ENCODE data around the gene PER3.

- TF ChIP-seq, protein P1, sequence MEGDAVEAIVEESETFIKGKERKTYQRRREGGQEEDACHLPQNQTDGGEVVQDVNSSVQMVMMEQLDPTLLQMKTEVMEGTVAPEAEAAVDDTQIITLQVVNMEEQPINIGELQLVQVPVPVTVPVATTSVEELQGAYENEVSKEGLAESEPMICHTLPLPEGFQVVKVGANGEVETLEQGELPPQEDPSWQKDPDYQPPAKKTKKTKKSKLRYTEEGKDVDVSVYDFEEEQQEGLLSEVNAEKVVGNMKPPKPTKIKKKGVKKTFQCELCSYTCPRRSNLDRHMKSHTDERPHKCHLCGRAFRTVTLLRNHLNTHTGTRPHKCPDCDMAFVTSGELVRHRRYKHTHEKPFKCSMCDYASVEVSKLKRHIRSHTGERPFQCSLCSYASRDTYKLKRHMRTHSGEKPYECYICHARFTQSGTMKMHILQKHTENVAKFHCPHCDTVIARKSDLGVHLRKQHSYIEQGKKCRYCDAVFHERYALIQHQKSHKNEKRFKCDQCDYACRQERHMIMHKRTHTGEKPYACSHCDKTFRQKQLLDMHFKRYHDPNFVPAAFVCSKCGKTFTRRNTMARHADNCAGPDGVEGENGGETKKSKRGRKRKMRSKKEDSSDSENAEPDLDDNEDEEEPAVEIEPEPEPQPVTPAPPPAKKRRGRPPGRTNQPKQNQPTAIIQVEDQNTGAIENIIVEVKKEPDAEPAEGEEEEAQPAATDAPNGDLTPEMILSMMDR (IDR thresholded peaks at IDR 0.05), result no peak
- TF ChIP-seq EP300 (IDR thresholded peaks at IDR 0.05; ENCODE audit: low read depth) (no peak), POLR2A (IDR thresholded peaks at IDR 0.05) (no peak)
Observed at GRCh38 chr1:7786795-7787194, 2.7 kb downstream of the PER3 start.
